AG09319 (cell line): ENCODE measurements around the gene HADH.

ENCODE experiments used
- DNase-seq: peaks from one replicate; pipeline ENCODE4 v3.0.0-alpha.2; 2010; ENCODE audit warnings: low read depth; ENCODE audit errors: extremely low read depth
- TF ChIP-seq, protein P1 (sequence below): IDR thresholded peaks from 2 replicates; pipeline ENCODE4 v1.5.1; 2011; ENCODE audit warnings: low read depth, mild to moderate bottlenecking, inconsistent platforms, low read length, moderate library complexity

The HADH gene

DNA sequence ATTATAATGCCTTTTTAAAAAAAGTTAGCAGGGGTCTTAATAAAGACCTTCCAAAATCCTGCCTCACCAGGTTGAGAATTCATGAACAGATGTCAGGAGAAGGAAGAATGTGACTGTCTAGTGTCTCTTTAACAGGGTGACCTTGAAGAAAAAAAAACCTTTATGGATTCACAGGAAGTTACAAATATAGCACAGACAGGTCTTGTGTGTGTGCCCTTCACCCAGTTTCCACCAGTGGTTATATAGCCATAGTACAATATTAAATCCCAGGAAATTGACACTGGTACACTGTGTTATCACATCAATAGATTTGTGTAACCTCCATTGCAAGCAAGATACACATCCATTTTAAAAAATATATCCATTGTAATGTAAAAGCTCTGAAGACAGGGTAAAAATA lies 43.7 kb downstream of the HADH start:
- DNase-seq = no peak
- TF ChIP-seq, protein P1, sequence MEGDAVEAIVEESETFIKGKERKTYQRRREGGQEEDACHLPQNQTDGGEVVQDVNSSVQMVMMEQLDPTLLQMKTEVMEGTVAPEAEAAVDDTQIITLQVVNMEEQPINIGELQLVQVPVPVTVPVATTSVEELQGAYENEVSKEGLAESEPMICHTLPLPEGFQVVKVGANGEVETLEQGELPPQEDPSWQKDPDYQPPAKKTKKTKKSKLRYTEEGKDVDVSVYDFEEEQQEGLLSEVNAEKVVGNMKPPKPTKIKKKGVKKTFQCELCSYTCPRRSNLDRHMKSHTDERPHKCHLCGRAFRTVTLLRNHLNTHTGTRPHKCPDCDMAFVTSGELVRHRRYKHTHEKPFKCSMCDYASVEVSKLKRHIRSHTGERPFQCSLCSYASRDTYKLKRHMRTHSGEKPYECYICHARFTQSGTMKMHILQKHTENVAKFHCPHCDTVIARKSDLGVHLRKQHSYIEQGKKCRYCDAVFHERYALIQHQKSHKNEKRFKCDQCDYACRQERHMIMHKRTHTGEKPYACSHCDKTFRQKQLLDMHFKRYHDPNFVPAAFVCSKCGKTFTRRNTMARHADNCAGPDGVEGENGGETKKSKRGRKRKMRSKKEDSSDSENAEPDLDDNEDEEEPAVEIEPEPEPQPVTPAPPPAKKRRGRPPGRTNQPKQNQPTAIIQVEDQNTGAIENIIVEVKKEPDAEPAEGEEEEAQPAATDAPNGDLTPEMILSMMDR = no peak

DNA sequence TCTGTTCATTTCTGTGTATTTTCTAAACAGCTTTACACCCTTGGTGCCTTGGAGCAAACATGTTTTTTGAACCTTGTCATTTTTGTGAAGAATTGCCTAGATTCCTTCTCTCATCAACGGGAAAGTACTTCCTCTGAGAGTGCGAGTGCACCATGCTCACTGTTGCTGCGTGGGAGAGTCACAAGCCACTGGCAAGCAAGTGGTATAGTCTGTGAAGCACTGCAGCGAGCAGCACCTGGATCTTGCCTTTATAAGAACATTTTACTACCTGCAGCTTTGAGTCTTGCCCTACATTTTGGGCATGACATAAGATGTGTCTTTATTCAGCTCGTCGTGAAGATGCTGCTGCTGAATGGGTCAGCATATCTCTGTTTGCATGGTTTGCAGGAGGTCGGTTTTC lies 44.9 kb downstream of the HADH start:
- TF ChIP-seq, protein P1 = no peak
- DNase-seq = no peak

GRCh38 chr4:108035691-108036090 lies 46.0 kb downstream of the HADH start:
- TF ChIP-seq, protein P1 = no peak
- DNase-seq = no peak

DNA sequence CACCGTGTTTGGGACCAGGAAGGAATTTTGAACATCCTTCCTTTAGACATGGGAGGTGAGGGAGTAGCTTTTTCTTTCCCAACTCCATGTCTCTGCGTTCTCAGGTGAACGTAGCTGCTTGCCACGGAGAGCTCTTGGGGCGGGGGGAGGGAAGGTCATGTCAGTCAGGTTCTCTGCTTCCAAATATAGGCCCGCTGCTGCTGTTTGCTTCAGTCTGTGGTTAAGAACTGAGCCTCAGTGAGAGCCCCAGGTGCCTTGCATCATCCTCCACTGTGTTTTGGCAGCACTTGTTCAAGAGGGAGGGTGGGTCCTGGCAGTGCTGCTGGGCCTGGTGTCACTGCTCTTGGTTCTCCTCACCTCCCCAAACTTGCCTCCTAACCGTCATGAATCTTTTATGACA lies 46.5 kb downstream of the HADH start:
- no peak for DNase-seq
- TF ChIP-seq, protein P1 = no peak

- TF ChIP-seq, protein P1 = no peak
- DNase-seq = no peak
These were observed 48.2 kb downstream of the HADH start for GRCh38 chr4:108037884-108038283.

GRCh38 chr4:108042927-108043326 lies 53.2 kb downstream of the HADH start:
- TF ChIP-seq, protein P1 = no peak
- DNase-seq = no peak

GRCh38 chr4:108043526-108043925 lies 53.8 kb downstream of the HADH start:
- no peak for DNase-seq
- TF ChIP-seq, protein P1 = no peak
